Glomerular endothelial cell (primary cell): ENCODE measurements around the gene SKOR2. TPM values are rescaled to one million over a fixed set of nuclear protein-coding genes. Genes with fewer than 3 reads are reported as not detected.

Experiments used
- DNase-seq: peaks from one replicate; pipeline ENCODE4 v3.0.0-alpha.2; 2011; ENCODE audit warnings: low read depth, low spot score; ENCODE audit errors: extremely low read depth
- total RNA-seq: library from RNA; depleted of rRNA; stranded (reverse); fragments of >200 nt; gene quantifications from 2 replicates; pipeline ENCODE4 v1.2.3, GENCODE V29; 2015

SKOR2 gene
- total RNA-seq, 1 donor from 2014 or later: not detected

DNA sequence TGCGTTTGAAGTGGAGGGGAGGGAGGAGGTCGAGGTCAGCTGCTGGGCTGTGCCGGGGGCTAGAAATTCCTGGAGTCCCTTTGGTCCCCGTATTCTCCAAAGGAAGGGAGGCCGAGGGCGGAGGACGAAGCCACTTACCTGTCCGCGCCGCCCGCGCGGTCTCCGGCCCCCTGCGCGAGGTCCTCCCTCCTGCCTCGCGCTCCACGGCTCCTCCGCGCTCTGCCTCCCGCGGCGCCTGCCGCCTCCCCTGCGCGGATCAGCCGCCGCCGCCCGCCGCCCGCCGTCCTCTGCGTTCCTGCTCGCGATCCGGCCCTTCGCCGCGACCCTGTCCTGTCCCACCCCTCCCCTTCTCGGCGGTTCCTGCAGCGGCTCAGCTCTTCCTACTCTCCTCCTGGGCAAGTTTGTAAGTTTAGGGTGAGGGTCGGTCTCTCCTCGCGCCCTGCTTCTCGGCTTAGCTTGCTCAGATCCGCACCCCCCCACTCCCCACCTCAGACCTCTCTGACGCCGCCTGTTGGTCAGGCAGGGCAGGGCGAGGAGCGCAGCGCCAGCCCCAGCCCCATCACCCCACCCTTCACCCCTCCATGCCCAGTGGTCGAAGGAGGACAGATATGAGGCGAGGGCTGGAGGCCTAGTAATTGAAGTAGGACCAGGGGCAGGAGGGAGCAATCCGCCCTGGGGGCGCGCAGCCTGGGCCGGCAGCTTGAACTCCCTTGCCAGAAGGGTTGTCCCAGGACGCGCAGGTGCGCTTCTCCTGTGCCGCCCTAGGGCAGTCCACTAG is 9.7 kb upstream of the SKOR2 start:
- DNase-seq: no peak

DNA sequence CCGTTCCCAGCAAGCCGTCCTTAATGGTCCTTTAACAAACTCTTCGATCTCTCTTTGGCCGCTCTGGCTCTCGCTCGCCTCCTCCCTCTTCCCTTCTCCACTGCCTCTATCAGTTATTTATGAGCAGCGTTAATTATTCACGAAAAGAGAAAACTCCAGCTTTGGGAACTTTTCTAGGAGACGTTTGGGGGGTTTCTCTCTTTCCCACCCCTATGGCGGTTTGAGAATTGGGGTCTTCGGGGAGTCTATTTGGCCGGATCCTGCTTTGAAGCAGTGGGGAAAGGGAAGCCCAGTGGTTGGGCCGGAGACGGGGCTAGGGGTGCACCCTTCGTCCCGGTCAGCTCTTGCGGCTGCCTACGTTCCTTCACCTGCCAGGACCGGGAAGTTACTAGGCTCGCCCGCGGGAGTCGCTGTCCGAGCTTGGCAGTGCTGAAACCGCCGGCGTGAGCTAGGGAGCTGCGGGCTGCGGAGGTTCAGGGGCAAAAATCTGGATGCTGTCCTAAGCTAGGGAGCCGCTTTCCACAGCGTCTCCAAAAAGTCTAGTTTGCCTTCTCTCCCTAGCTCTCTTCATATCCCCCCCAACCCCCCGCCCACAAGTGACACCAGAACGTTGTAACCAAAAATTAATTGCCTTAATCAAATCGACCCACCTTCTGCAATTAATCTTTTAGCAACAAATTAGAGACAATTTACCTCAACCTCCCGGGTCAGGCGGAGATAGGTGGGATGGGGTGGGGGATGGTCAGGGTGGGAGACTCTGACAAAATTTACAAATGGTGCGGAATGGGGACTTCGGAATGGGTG is 8.9 kb upstream of the SKOR2 start:
- DNase-seq: no peak

DNA sequence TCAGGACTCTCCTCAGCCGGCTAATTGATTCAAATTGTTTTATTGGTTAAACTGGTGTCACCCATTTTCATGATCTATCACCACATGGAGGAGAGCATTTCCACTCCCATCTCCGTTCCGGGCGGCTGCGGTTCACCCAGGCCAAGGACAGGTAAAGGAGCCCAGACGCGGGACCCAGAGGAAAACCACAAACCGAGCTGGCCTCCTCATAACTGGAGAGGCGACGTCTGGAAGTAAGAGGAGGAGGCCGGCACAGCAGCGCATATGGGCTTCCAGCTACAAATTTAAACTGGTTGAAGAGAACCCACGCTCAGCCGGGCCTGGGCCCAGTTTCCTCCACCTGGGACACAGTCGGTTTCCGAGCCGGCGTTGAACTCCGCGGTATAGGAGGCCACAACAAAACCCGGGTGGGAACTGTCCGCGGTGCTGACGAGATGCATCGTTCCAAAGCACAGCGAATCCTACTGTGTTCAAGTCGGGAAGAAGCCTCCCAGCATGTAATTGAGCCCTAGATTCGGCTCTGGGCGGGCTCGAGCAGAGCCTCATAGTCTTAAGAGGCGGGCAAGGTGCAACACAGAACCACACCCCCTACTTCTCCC is 3.0 kb upstream of the SKOR2 start:
- no peak for DNase-seq

DNA sequence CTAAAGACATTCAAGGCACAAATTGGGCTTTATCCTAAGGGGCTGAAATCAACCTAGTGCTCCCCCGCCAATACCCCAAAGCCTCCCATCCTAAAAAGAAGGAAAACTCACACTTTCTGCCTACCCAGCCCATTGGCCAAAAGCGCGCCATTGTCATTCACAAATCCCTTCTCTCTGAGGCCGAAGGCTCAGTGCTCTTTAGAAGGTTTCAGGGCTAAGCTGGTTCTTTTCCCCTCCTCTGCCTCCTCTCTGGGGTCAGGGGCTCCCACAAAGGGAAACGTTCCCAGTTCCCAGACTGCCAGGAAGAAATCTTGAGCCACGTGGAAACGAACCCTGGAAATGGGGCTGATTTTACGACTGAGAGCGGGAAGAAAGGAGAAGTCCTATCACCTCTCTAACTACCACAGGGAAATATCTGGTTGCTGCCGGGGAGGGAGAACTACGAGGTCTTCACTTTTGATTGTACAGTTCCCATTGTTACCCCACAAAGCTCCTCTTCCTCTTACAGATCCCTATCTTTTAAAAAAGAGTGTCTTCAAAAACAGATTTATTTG is 1.7 kb upstream of the SKOR2 start:
- DNase-seq: no peak

DNA sequence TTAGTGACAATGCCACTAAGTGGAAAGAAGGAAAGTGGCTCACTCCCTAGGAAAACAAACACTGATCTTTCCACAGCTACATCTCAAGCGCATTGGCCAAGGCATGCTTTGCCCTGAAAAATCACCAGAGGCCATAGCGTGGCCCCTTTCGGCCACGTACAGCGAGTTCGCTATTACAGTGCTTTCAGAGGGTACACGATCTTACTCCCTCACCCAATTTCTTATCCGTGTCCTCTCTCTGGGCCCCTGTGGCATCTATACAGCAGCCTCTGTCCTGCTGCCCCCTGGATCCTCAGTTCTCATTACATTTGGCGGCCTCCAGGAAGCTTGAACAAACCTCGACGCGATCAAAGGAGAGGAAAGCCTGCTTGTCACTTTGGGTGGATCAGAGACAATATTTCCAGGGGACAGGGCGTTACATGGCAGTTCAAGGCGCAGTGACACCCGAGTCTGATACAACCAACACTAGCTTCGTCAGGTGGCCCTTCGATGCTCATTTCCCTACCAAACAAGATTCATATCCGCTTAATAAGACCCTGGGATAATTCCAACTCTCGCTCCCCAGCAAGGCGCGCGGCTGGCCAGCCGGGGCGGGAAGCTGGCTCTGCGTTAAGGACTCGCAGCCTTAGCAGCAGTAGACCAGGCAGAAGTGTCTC is 941 bp downstream of the SKOR2 start:
- DNase-seq: no peak

DNA sequence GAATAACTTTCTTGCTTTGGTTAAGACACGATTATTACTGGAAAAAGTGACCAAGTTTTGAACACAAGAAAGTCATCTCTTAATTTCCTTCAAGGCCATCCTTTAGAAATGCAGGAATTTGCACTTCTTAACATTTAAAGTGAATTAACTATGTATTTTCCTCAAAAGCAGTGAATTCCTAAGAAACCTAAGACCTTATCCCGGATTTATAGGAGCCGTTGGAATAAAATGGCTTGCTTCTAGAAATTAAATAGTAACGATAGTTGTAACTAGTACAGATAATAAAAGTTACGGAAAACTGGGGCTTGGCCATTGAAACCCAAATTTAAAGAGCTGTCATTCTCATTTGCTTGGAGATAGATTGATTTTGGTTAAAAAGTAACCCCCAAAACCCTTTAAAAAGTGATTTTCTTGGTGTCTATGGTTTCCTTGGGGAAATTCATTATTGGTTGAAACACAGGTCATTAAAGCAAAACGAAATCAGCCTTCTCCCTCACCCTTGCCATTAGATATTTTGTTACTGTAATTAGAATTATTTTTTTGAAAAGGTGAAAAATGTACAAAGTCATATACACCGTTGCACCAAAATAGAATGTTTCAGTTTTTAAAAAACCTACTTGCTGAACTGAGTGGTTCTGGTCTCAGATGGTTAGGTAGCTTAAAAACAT is 2.0 kb downstream of the SKOR2 start:
- no peak for DNase-seq

DNA sequence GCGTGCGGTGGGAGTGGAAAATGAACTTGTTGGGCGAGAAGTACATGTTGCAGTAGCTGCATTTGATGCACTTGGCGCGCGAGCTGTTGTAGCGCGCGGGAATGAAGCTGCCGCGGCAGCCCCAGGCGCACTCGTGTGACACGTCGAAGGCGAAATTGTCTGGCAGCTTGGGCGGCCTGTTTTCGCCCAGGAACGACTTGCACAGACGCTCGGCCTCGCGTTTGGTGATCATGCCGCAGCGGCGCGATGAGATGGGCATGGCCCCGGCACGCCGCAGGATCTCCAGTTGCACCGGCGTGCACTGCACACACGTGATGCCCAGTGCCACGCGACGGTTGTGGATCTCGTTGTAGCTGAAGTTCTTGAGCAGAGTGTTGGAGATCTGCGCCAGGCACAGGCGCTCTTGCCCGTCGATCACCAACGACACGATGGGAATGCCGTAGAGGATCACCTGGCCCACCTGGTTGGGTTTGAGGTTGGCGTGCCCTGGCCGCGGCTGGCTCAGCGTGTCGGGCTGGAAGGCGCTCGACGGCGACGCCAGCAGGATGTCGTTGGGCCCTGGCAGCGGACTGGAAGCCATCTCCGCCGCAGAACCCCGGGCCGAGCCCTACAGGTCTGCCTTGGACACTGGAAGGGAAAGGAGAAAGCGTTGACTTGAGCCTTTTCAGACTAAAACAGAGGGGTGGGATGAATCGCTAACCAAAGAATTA is 2.7 kb downstream of the SKOR2 start:
- no peak for DNase-seq

DNA sequence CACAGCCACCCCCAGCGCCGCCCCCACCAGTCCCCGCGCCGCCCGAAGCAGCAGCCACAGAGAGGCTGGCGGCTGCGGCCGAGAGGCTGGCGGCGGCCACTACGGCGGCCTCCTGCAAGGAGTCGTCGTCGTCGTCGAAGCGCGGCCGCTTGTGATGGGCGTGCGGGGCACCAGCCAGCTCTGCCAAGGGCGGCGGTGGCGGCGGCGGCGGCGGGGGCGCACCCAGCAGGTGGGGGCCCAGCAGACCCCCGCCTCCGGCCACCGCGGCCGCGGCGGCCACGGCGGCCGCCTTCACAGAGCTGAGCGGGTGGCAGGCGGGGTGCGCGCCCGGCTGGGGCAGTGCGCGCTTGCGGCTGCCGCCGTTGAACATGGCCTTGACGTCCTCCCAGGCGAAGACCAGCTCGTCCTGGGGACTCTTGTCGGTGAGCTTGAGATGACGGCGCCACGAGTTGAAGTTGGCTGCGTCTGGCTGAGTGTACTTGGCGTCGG is 3.3 kb downstream of the SKOR2 start:
- DNase-seq: no peak

DNA sequence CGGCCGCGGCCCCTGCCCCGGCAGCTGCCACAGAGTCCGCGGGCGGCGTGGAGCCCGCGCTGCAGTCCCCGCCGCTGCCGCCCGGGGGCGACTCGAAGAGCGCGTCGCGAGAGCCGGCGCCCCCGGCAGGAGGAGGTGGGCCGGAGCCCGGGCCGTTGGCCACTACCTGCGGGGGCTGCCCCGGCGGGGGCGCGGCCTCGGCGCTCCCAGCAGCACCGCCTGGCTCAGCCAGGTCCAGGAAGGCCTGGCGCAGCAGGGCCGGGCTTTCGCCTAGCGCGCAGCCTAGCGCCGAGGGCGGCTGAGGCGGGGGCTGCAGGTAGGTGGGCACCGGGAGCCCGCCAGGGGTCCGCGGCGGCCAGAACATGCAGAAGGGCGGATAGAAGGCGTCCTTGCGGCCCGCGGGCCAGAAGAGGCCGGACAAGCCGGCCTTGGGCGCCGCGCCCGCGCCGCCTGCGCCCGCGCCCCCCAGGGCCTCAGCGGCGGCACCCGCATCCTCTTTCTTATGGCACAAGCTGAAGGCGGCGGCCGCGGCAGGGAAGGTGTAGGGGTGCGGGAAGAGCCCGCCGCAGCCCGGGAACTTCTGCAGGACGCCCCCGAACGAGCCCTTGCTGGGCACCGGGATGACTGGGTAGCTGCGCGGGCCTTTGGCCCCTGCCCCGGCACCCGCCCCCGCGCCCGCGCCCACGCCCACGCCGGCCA is 3.9 kb downstream of the SKOR2 start:
- DNase-seq: no peak

DNA sequence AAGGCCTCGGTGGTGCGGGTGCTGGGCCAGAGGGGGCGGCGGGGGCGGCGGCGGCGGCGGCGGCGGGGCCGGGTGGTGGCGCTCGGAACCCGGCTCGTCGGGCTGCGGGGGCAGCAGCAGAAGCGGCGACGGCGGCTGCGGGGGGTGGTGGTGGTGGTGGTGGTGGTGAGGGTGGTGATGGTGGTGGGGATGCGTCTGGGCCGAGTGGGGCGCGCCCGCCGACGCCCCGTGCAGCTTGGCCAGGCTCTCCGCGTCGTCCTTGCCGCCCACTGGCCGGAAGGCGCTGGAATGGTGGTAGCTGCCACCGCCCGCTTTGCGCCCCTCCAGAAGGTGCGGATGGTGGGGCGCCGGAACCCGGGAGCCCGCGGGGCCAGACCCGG is 4.4 kb downstream of the SKOR2 start:
- no peak for DNase-seq

DNA sequence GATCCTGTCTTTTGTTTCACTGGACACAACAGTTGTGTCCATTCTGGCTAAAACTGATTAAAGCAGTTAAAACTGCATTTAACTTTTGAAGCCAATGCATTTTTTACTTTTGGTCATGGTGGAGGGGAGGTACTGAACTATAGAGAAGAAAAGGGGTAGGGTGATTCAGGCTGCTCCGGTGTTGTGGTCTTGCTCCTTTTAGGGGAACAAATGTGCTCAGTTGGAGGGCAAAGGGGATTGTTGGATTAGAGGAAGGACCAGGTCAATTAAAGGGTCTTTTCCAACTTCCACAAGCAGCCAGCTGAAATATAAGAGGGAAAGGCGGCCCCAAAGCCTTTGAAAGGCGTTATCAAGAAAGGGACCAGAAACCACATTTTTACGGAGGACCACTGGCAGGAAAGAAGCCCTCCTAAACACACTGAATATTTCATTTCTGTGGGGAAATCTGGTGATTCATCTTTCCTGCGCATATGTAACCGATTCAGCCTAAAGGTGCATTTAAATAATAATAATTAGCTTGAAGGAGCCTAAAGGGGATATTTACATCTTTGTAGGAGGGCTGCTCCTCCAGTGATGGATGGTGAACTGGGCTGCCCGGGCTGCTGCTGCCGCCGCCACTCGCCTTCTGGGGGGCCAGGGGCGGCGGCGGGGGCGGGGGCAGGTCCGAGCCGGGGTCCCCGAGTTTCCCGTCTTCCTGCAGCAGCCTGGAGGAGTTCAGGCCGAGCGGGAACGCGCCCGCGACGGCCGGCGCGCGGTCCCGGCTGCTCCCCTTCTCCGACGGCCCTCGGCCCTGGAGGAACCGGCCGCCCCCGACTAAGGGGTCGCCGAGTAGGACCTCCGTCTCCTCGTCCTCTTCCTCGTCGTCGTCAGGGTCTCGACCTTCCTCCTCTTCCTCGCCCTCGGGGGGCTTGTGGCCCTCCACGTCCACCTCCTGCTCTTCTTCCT is 5.2 kb downstream of the SKOR2 start:
- DNase-seq: no peak

DNA sequence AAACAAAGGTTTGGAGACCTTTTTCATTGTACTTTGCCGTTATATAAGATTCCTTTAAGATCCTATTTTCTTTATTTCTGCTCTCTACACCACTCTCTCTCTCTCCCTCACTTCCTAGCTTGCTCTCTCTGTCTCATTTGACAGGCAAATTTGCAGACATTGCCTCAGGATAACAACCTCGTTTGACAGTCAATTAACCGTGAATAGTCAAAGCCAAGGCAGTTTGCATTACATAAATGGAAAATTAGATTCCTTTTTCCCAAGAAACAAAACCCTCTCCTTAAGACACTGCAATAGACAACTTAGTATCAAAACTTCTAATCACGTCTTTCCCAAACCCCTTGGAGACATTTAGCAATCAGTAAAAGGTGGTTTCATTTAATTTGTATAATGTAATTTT is 7.4 kb downstream of the SKOR2 start:
- DNase-seq: no peak

DNA sequence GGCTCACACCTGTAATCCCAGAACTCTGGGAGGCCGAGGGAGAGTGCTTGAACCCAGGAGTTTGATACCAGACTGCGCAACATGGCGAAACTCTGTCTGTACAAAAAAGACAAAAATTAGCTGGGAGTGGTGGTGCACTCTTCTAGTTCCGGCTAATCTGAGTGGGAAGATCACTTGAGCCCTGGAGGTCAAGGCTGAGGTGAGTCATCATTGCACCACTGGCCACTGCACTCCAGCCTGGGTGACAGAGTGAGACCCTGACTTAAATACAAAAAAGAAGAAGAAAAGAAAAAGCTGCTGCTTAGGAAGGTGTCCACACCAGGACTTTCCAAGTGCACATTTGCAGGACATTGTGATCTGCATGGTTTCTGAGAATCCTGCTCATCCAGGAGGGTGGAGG is 16.4 kb downstream of the SKOR2 start:
- no peak for DNase-seq

DNA sequence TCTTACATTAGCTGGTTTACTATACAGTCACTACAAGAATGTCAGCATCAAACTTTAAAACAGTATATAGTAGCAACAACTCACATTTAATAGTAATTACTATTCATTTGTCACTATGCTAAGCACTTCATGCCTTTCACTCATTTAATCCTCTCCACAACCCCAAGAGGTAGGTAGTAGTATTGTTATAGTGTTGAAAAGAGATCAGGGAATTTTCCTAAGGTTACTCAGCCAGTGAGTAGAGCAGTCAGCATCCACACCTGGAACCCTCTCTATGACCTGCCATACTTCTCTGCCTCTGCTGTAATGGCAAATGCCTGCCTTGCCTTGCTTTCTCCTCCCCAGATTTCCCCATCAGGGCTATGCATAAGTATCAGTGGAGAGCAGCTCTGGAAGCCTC is 24.8 kb downstream of the SKOR2 start:
- DNase-seq: no peak

DNA sequence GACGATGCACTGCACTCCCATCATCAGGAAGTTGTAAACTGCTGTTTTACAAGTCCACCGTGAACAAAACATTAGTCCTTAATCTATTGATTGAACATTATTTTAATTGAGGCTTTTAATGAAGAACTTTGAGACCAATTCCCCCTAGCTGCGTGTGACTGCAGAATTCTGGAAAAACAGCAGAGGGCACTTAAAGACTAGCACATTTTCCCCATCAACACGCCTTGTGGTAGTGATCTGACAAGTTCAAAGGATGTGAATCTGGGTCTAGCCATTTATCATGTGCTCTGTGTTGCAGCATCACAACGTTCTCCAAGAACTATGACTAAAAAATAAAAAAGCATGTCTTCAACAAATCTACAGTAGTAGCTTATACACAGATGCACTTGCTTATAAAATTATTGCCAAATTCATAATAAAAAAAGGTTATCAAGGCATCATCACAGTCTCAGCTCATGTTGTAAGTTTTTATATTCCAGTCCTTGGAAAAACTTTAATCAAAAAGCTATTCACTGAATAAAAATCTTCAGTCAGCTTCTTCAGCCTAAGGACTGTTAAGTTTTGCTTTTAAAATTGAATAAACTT is 35.8 kb downstream of the SKOR2 start:
- no peak for DNase-seq

DNA sequence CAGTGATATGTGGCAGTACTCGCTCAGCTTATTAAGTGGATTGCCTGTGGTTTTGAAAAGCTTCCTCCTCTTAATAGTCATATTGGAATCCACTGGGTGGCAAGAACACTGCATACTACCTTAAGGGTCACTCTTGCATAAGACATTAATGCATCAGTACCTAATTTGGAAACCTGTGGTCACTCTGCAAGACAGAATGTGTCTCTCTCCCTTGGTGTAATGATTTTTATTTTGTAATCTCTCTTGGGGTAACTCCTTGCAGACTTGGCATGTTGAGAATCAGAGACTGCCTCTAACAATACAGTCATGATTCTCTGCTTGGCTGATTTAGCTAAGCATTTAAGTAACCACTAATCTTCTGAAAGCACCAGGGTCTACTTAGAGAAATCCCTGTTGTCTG is 42.3 kb downstream of the SKOR2 start:
- no peak for DNase-seq

DNA sequence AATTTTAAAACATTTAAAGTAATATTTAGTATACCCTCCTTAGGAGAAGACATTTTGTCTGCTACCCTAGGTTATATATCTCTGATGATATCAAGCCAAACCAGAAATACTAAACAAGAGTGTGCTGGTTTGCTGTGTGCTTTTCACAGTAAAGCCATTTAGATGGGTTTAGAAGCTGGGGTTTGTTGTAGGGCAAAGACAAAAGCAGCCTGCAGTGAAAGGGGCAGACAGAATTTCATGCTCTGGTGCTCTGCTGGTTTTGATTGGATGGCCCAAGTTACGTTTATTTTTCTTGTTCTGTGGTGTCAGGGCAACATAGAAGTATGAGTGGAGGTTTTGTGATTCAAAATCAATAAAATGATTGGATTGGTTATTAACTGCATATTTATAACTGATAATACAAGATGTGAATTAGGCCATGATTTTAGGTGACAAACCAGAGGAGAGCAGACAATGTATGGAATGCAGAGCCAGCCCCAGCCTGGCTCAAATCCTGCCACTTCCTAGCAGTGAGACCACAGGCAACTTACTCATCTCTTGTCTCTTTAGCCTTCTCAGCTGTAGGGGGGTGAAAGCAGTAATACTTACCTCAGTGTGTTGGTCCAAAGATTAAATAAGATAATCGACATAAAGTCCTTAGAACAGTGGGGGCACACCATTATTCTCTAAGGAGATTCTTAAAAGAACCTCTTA is 44.4 kb downstream of the SKOR2 start:
- no peak for DNase-seq
